ENCODE data around the gene NPC1. TPM values are rescaled to one million over a fixed set of nuclear protein-coding genes. Genes with fewer than 3 reads are reported as not detected.
A peak's percentile ranks its signal among the peaks of the same experiment; 100 is the strongest.

The NPC1 gene
- total and polyA plus RNA-seq, 2 donors (not counting 1 experiment from before 2014, with no cell fraction given): 36.0 to 204 TPM

- no peak overlapping the region for H3K4me2 ChIP-seq (ENCODE audit: extremely low read depth, insufficient read depth, low read length)
- no peaks in the 10 kb centered on the region for H3K36me3 ChIP-seq (ENCODE audit: control insufficient read depth, insufficient read depth, low read length)
- H3K4me1 ChIP-seq (ENCODE audit: control insufficient read depth, extremely low read depth, insufficient read depth, low read length): no peaks in the 10 kb centered on the region
- DNase-seq (ENCODE audit: low read depth in 2 of 2): no peak
- H3K4me3 ChIP-seq (replicated peaks in 1 of 4; ENCODE audit: control extremely low read depth in 1 of 4, insufficient read depth in 1 of 4, low read depth in 3 of 4, low read length in 4 of 4): no peak overlapping the region
- no peak overlapping the region for H2AFZ ChIP-seq (ENCODE audit: low read length)
- no peaks in the 10 kb centered on the region for H3K9me3 ChIP-seq (ENCODE audit: control insufficient read depth, insufficient read depth, low read depth, low read length)
- TF ChIP-seq, protein P1, sequence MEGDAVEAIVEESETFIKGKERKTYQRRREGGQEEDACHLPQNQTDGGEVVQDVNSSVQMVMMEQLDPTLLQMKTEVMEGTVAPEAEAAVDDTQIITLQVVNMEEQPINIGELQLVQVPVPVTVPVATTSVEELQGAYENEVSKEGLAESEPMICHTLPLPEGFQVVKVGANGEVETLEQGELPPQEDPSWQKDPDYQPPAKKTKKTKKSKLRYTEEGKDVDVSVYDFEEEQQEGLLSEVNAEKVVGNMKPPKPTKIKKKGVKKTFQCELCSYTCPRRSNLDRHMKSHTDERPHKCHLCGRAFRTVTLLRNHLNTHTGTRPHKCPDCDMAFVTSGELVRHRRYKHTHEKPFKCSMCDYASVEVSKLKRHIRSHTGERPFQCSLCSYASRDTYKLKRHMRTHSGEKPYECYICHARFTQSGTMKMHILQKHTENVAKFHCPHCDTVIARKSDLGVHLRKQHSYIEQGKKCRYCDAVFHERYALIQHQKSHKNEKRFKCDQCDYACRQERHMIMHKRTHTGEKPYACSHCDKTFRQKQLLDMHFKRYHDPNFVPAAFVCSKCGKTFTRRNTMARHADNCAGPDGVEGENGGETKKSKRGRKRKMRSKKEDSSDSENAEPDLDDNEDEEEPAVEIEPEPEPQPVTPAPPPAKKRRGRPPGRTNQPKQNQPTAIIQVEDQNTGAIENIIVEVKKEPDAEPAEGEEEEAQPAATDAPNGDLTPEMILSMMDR (conservative IDR thresholded peaks at IDR 0.05 in 1 of 2, IDR thresholded peaks at IDR 0.05 in 1 of 2; ENCODE audit: low read depth in 1 of 2, low read length in 2 of 2): no peak
- no peak for TF ChIP-seq EZH2 (IDR thresholded peaks at IDR 0.05; ENCODE audit: low read length, missing control alignments)
- H3K79me2 ChIP-seq (ENCODE audit: control insufficient read depth, insufficient read depth, low read length): no peaks in the 10 kb centered on the region
- no peaks in the 10 kb centered on the region for H4K20me1 ChIP-seq (ENCODE audit: control insufficient read depth, extremely low read depth, insufficient read depth, low read length)
- H3K27me3 ChIP-seq (ENCODE audit: control insufficient read depth, insufficient read depth, low read length): no peaks in the 10 kb centered on the region
- H3K9ac ChIP-seq (ENCODE audit: insufficient read depth, low read length): no peak overlapping the region
- no peak overlapping the region for H3K27ac ChIP-seq (ENCODE audit: insufficient read depth, low read length)
These were observed 45.0 kb upstream of the NPC1 start for GRCh38 chr18:23631312-23631711.

DNA sequence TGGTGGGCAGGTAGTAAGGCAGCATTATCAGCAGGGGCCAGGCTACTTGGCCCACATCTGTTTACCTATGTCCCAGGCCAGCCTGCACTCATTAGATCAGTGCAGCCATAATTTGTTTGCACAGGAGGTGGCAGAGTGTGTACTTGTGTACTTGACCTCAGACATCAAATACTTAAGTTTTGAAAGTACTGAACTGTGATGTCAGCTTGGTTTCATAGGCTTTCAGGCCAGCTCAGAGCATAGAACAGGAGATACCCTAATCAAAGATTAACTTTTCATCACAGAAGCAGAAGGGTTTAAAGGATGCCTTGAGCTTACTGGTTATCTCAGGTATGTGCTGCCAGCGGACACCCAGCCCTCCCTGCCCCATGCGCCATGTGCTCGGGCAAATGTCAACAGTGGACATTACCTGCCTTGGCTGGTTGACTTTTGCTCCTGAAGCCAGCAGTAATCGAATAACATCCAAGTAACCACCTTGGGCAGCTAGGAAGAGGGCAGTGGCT is 43.2 kb upstream of the NPC1 start:
- H3K4me3 ChIP-seq (replicated peaks in 1 of 4; ENCODE audit: control extremely low read depth in 1 of 4, insufficient read depth in 1 of 4, low read depth in 3 of 4, low read length in 4 of 4): no peak overlapping the region
- peaks cover 3% of the 10 kb centered on the region for H3K4me1 ChIP-seq (ENCODE audit: control insufficient read depth, extremely low read depth, insufficient read depth, low read length)
- H4K20me1 ChIP-seq (ENCODE audit: control insufficient read depth, extremely low read depth, insufficient read depth, low read length): no peaks in the 10 kb centered on the region
- no peaks in the 10 kb centered on the region for H3K36me3 ChIP-seq (ENCODE audit: control insufficient read depth, insufficient read depth, low read length)
- no peak overlapping the region for H2AFZ ChIP-seq (ENCODE audit: low read length)
- H3K27ac ChIP-seq (ENCODE audit: insufficient read depth, low read length): no peak overlapping the region
- H3K9me3 ChIP-seq (ENCODE audit: control insufficient read depth, insufficient read depth, low read depth, low read length): no peaks in the 10 kb centered on the region
- H3K9ac ChIP-seq (ENCODE audit: insufficient read depth, low read length): no peak overlapping the region
- no peaks in the 10 kb centered on the region for H3K79me2 ChIP-seq (ENCODE audit: control insufficient read depth, insufficient read depth, low read length)
- no peaks in the 10 kb centered on the region for H3K27me3 ChIP-seq (ENCODE audit: control insufficient read depth, insufficient read depth, low read length)
- no peak overlapping the region for H3K4me2 ChIP-seq (ENCODE audit: extremely low read depth, insufficient read depth, low read length)
- TF ChIP-seq EZH2 (IDR thresholded peaks at IDR 0.05; ENCODE audit: low read length, missing control alignments): no peak
- TF ChIP-seq, protein P1 (conservative IDR thresholded peaks at IDR 0.05 in 1 of 2, IDR thresholded peaks at IDR 0.05 in 1 of 2; ENCODE audit: low read depth in 1 of 2, low read length in 2 of 2): no peak
- no peak for DNase-seq (ENCODE audit: low read depth in 2 of 2)

GRCh38 chr18:23627970-23628369 is 41.7 kb upstream of the NPC1 start:
- TF ChIP-seq, protein P1 (conservative IDR thresholded peaks at IDR 0.05 in 1 of 2, IDR thresholded peaks at IDR 0.05 in 1 of 2; ENCODE audit: low read depth in 1 of 2, low read length in 2 of 2): no peak
- no peak for TF ChIP-seq EZH2 (IDR thresholded peaks at IDR 0.05; ENCODE audit: low read length, missing control alignments)
- Histone ChIP-seq H3K4me2 (ENCODE audit: extremely low read depth, insufficient read depth, low read length) (no peak overlapping the region), H3K9ac (ENCODE audit: insufficient read depth, low read length) (no peak overlapping the region)

More at GRCh38 chr18:23627970-23628369, 41.7 kb upstream of the NPC1 start:
- H3K9me3 ChIP-seq (ENCODE audit: control insufficient read depth, insufficient read depth, low read depth, low read length): no peaks in the 10 kb centered on the region
- no peak overlapping the region for H2AFZ ChIP-seq (ENCODE audit: low read length)
- peak in 1 of 2 donors; percentile 16 for DNase-seq (ENCODE audit: low read depth in 2 of 2)
- H3K4me3 ChIP-seq (replicated peaks in 1 of 4; ENCODE audit: control extremely low read depth in 1 of 4, insufficient read depth in 1 of 4, low read depth in 3 of 4, low read length in 4 of 4): no peak overlapping the region
- H3K36me3 ChIP-seq (ENCODE audit: control insufficient read depth, insufficient read depth, low read length): no peaks in the 10 kb centered on the region
- no peaks in the 10 kb centered on the region for H3K27me3 ChIP-seq (ENCODE audit: control insufficient read depth, insufficient read depth, low read length)
- no peak overlapping the region for H3K27ac ChIP-seq (ENCODE audit: insufficient read depth, low read length)
- no peaks in the 10 kb centered on the region for H3K79me2 ChIP-seq (ENCODE audit: control insufficient read depth, insufficient read depth, low read length)
- H3K4me1 ChIP-seq (ENCODE audit: control insufficient read depth, extremely low read depth, insufficient read depth, low read length): peaks cover 3% of the 10 kb centered on the region
- H4K20me1 ChIP-seq (ENCODE audit: control insufficient read depth, extremely low read depth, insufficient read depth, low read length): no peaks in the 10 kb centered on the region

Data from fibroblast of lung (primary cell).